ENCODE data around the gene WNT9B. TPM values are rescaled to one million over a fixed set of nuclear protein-coding genes. Genes with fewer than 3 reads are reported as not detected.

Gene WNT9B
- total and polyA plus RNA-seq, 9 of the 15 experiments (the other 6 are each of a cell fraction or from before 2014, with no cell fraction given), result not detected

DNA sequence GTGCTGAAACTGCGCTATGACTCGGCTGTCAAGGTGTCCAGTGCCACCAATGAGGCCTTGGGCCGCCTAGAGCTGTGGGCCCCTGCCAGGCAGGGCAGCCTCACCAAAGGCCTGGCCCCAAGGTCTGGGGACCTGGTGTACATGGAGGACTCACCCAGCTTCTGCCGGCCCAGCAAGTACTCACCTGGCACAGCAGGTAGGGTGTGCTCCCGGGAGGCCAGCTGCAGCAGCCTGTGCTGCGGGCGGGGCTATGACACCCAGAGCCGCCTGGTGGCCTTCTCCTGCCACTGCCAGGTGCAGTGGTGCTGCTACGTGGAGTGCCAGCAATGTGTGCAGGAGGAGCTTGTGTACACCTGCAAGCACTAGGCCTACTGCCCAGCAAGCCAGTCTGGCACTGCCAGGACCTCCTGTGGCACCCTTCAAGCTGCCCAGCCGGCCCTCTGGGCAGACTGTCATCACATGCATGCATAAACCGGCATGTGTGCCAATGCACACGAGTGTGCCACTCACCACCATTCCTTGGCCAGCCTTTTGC is 25.0 kb downstream of the WNT9B start (continued):
- TF ChIP-seq, protein P1, sequence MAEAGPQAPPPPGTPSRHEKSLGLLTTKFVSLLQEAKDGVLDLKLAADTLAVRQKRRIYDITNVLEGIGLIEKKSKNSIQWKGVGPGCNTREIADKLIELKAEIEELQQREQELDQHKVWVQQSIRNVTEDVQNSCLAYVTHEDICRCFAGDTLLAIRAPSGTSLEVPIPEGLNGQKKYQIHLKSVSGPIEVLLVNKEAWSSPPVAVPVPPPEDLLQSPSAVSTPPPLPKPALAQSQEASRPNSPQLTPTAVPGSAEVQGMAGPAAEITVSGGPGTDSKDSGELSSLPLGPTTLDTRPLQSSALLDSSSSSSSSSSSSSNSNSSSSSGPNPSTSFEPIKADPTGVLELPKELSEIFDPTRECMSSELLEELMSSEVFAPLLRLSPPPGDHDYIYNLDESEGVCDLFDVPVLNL (CRISPR knock-in tag; IDR thresholded peaks at IDR 0.05; ENCODE audit: low read depth), result no peak

DNA sequence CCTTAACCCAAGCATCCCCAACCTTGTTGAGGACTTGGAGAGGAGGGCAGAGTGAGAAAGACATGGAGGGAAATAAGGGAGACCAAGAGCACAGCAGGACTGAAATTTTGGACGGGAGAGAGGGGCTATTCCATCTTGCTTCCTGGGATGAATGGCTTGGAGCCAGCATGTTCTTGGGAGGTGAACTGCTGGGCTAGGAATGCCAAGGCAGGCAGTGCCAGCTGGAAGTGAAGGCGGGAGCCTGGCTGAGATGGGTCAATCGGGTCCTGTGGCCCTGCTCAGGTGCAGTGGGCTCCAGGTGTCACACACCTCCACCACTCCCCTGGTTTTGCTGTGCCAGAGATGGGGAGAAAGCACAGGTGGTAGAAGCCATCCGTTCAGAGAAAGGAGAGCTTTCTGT is 25.5 kb downstream of the WNT9B start:
- H3K27me3 ChIP-seq (ENCODE audit: control insufficient read depth in 2 of 2, insufficient read depth in 2 of 2, low read length in 2 of 2), result peaks cover 3 to 28% of the 10 kb centered on the region in 2 experiments; a peak in 4 of 5 replicates
- peaks cover 1% of the 10 kb centered on the region; the same call in 1 of the 2 replicates for H4K20me1 ChIP-seq (replicated peaks; ENCODE audit: control insufficient read depth, insufficient read depth, low read length)
- no peaks in the 10 kb centered on the region for H3K36me3 ChIP-seq (ENCODE audit: control insufficient read depth, insufficient read depth, low read length)
- FAIRE-seq (no peak), ATAC-seq (no peak), DNase-seq (ENCODE audit: extremely low read depth in 1 of 4, low spot score in 3 of 4) (no peak)
- peak overlapping the region in 1 of 2 experiments; percentile 27; a peak in 1 of 4 replicates for H3K9ac ChIP-seq (ENCODE audit: insufficient read depth in 1 of 2, low read depth in 2 of 2, low read length in 2 of 2)
- no peaks in the 10 kb centered on the region for H3K79me2 ChIP-seq (ENCODE audit: control insufficient read depth, insufficient read depth, low read length)
- intact Hi-C loops (cut with micrococcal nuclease) (no loop called here), in situ Hi-C loops (cut with MboI) (no loop called here)
- BruUV-seq (replicated peaks), result no TSS peak
- H3K9me1 ChIP-seq (ENCODE audit: control insufficient read depth, insufficient read depth, low read length), result no peaks in the 10 kb centered on the region
- 0% methylated on average over 4 of the region's 4 CpGs for WGBS (ENCODE audit: insufficient coverage, low coverage, missing lambda C conversion rate)
- no peak overlapping the region for H3K4me3 ChIP-seq
- H2AFZ ChIP-seq (ENCODE audit: low read depth, low read length), result no peak overlapping the region
- H3K4me2 ChIP-seq (ENCODE audit: insufficient read depth, low read length), result no peak overlapping the region
- no peak overlapping the region for H3K27ac ChIP-seq (ENCODE audit: extremely low read depth, low read depth, low read length)
- ChIA-PET CTCF (ENCODE audit: low intra/inter-chr PET ratio) (no interaction called here), POLR2A (interaction anchor here (1.2 to 2.1 kb wide), 2 partner anchors 12 to 15 kb away, joined by 4 to 7 read pairs; no protein-coding TSS in a partner anchor)
- H3K9me3 ChIP-seq (replicated peaks; ENCODE audit: control insufficient read depth, insufficient read depth, low read depth, low read length), result no peaks in the 10 kb centered on the region
- H3K4me1 ChIP-seq (replicated peaks in 1 of 2; ENCODE audit: control insufficient read depth in 2 of 2, insufficient read depth in 2 of 2, low read length in 2 of 2), result peaks cover 0 to 11% of the 10 kb centered on the region in 2 experiments; a peak in 2 of 5 replicates
- no peak for TF ChIP-seq NR1H2 (CRISPR knock-in tag; IDR thresholded peaks at IDR 0.05)
- TF ChIP-seq ZNF592 (IDR thresholded peaks at IDR 0.05), result no peak
- TF ChIP-seq FOXA3 (CRISPR knock-in tag; conservative IDR thresholded peaks at IDR 0.05 in 1 of 2, IDR thresholded peaks at IDR 0.05 in 1 of 2), result no peak
- TF ChIP-seq USF2 (CRISPR knock-in tag; IDR thresholded peaks at IDR 0.05), result no peak
- no peak for TF ChIP-seq ZNF280A (IDR thresholded peaks at IDR 0.05; ENCODE audit: low read depth, partially characterized antibody)
- TF ChIP-seq, protein P2, sequence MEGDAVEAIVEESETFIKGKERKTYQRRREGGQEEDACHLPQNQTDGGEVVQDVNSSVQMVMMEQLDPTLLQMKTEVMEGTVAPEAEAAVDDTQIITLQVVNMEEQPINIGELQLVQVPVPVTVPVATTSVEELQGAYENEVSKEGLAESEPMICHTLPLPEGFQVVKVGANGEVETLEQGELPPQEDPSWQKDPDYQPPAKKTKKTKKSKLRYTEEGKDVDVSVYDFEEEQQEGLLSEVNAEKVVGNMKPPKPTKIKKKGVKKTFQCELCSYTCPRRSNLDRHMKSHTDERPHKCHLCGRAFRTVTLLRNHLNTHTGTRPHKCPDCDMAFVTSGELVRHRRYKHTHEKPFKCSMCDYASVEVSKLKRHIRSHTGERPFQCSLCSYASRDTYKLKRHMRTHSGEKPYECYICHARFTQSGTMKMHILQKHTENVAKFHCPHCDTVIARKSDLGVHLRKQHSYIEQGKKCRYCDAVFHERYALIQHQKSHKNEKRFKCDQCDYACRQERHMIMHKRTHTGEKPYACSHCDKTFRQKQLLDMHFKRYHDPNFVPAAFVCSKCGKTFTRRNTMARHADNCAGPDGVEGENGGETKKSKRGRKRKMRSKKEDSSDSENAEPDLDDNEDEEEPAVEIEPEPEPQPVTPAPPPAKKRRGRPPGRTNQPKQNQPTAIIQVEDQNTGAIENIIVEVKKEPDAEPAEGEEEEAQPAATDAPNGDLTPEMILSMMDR (IDR thresholded peaks at IDR 0.05 in 2 of 3, conservative IDR thresholded peaks at IDR 0.05 in 1 of 3; ENCODE audit: insufficient read depth in 2 of 3, low read depth in 1 of 3, low read length in 3 of 3), result no peak
- no peak for TF ChIP-seq ZKSCAN3 (CRISPR knock-in tag; IDR thresholded peaks at IDR 0.05)
- no peak for TF ChIP-seq KAT8 (IDR thresholded peaks at IDR 0.05; ENCODE audit: low read depth)

Data from K562 (cell line).